Prostate gland (tissue), 2 donors: ENCODE data around the gene FECH. TPM values are rescaled to one million over a fixed set of nuclear protein-coding genes. Genes with fewer than 3 reads are reported as not detected.

Experiments used
- DNase-seq: peaks from one replicate; pipeline ENCODE4 v3.0.0-alpha.2; 2019; ENCODE audit warnings: low spot score
- H3K27ac ChIP-seq, 2 donors: fragments of 200-600 bp; sonication (generic); 2 replicates each; pipeline ENCODE4 v1.5.1; 2017 to 2019
- H3K27me3 ChIP-seq: fragments of 200-600 bp; sonication (generic); replicated peaks from 2 replicates; pipeline ENCODE4 v1.5.1; 2019; ENCODE audit not compliant: insufficient read depth
- H3K36me3 ChIP-seq, 2 donors: fragments of 200-600 bp; sonication (generic); 1 replicate in 1 of 2; 2 replicates in 1 of 2; pipeline versions ENCODE4 v1.5.1 to v1.8.1; 2017 to 2019
- H3K4me1 ChIP-seq: fragments of 200-600 bp; sonication (generic); replicated peaks from 2 replicates; pipeline ENCODE4 v1.5.1; 2019
- H3K4me3 ChIP-seq, 2 donors: fragments of 200-600 bp; sonication (generic); 2 replicates each; pipeline ENCODE4 v1.5.1; 2017 to 2019
- H3K9me3 ChIP-seq: fragments of 200-600 bp; sonication (generic); 2 replicates; pipeline ENCODE4 v1.5.1; 2017
- POLR2A ChIP-seq: fragments of 450-650 bp; IDR thresholded peaks from one replicate; pipeline ENCODE4 v1.6.1; 2016; ENCODE audit warnings: antibody characterized with exemption, mild to moderate bottlenecking
- POLR2AphosphoS5 ChIP-seq: sonication (generic); formaldehyde crosslinking; IDR thresholded peaks from one replicate; pipeline ENCODE4 v1.6.1; 2017; ENCODE audit warnings: antibody characterized with exemption
- WGBS: methylation state at CpG from one replicate; pipeline ENCODE4 v1.1.5; 2018; 5-methylcytosine and 5-hydroxymethylcytosine counted together
- intact Hi-C: fragments of 100-400 bp; cut with DNase I; formaldehyde crosslinking; loops from one replicate; pipeline ENCODE4 v1.14.2; 2022
- total RNA-seq, 2 donors: library from RNA; depleted of rRNA; stranded (reverse); fragments of >200 nt; gene quantifications; one replicate each; pipeline ENCODE4 v1.1.0, GENCODE V29; 2016
- TF ChIP-seq, protein P1 (sequence below), 4 experiments: fragments of 200-600 bp in 2 of 4; fragments of 450-650 bp in 2 of 4; sonication (generic) in 2 of 4; IDR thresholded peaks; 1 replicate in 3 of 4; 2 replicates in 1 of 4; pipeline ENCODE4 v1.5.1; 2016 to 2019; ENCODE audit warnings: antibody characterized with exemption in 4 of 4, mild to moderate bottlenecking in 2 of 4, moderate library complexity in 2 of 4

FECH gene
- total RNA-seq, 2 donors from 2014 or later = 25.8 to 71.0 TPM

- TF ChIP-seq, protein P1, sequence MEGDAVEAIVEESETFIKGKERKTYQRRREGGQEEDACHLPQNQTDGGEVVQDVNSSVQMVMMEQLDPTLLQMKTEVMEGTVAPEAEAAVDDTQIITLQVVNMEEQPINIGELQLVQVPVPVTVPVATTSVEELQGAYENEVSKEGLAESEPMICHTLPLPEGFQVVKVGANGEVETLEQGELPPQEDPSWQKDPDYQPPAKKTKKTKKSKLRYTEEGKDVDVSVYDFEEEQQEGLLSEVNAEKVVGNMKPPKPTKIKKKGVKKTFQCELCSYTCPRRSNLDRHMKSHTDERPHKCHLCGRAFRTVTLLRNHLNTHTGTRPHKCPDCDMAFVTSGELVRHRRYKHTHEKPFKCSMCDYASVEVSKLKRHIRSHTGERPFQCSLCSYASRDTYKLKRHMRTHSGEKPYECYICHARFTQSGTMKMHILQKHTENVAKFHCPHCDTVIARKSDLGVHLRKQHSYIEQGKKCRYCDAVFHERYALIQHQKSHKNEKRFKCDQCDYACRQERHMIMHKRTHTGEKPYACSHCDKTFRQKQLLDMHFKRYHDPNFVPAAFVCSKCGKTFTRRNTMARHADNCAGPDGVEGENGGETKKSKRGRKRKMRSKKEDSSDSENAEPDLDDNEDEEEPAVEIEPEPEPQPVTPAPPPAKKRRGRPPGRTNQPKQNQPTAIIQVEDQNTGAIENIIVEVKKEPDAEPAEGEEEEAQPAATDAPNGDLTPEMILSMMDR (IDR thresholded peaks at IDR 0.05) = no peak
- no peak for TF ChIP-seq POLR2A
- no peak for TF ChIP-seq POLR2AphosphoS5
- Histone ChIP-seq H3K4me1 (no peaks in the 10 kb centered on the region), H3K27me3 (no peaks in the 10 kb centered on the region), H3K9me3 (no peaks in the 10 kb centered on the region), H3K4me3 (no peak overlapping the region), H3K27ac (no peak overlapping the region), H3K36me3 (no peaks in the 10 kb centered on the region)
- intact Hi-C loops = no loop called here
- no peak for DNase-seq
Observed at GRCh38 chr18:57534511-57534909, 52.0 kb downstream of the FECH start.

DNA sequence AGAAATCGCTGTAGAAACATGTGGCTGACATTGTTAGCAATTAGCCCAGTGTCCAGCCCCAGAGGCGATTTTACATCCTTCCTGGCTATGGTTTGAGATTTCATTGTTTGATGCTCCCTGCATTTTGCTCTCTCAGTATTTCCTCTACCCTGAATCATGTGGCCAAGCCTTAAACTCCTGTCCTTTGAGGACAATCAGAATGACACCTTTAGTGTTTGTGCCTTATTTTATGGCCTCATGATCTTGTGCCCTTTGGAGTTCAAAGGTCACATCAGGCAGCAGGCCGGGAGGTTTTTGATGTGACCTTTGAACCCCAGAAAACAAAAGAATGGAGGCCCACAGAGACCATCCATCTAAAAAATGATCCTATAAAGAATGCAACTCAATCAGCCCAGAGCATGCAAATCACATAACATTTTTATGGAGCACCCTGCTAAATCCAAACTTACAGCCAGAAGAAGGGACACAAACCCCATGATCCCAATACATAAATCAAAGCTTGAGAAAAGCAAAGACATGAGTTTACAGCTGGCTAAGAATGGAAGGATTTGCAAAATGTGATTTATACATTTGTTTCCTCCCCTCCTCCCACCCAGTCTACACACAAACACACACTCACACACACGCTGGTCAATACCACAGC, 52.5 kb downstream of the FECH start:
- H3K4me1 ChIP-seq = no peaks in the 10 kb centered on the region
- 47% methylated on average over 4 of the region's 4 CpGs for WGBS
- DNase-seq = no peak
- intact Hi-C loops = no loop called here
- TF ChIP-seq, protein P1 (IDR thresholded peaks at IDR 0.05) = no peak
- TF ChIP-seq POLR2A = no peak
- no peak for TF ChIP-seq POLR2AphosphoS5
- H3K36me3 ChIP-seq = no peaks in the 10 kb centered on the region
- no peaks in the 10 kb centered on the region for H3K27me3 ChIP-seq
- H3K4me3 ChIP-seq = no peak overlapping the region
- no peak overlapping the region for H3K27ac ChIP-seq
- no peaks in the 10 kb centered on the region for H3K9me3 ChIP-seq

- TF ChIP-seq, protein P1 (IDR thresholded peaks at IDR 0.05) = no peak
- TF ChIP-seq POLR2AphosphoS5 = no peak
- no peak overlapping the region for H3K4me3 ChIP-seq
Observed at GRCh38 chr18:57533006-57533867, 53.3 kb downstream of the FECH start.

GRCh38 chr18:57529151-57529550, 57.4 kb downstream of the FECH start:
- TF ChIP-seq, protein P1 (IDR thresholded peaks at IDR 0.05) = no peak
- TF ChIP-seq POLR2A (no peak), POLR2AphosphoS5 (no peak)
- no peak overlapping the region for H3K27ac ChIP-seq
- H3K27me3 ChIP-seq = no peaks in the 10 kb centered on the region
- DNase-seq = no peak
- no peaks in the 10 kb centered on the region for H3K9me3 ChIP-seq
- H3K36me3 ChIP-seq = no peaks in the 10 kb centered on the region
- intact Hi-C loops = no loop called here
- no peak overlapping the region for H3K4me3 ChIP-seq
- WGBS = 79% methylated on average over 7 of the region's 7 CpGs
- H3K4me1 ChIP-seq = no peaks in the 10 kb centered on the region

More at GRCh38 chr18:57533006-57533867, 53.3 kb downstream of the FECH start:
- H3K9me3 ChIP-seq = no peaks in the 10 kb centered on the region
- no peak for DNase-seq
- intact Hi-C loops = no loop called here
- no peaks in the 10 kb centered on the region for H3K27me3 ChIP-seq
- 31% methylated on average over 16 of the region's 16 CpGs for WGBS
- no peak overlapping the region for H3K27ac ChIP-seq
- H3K4me1 ChIP-seq = no peaks in the 10 kb centered on the region
- H3K36me3 ChIP-seq = no peaks in the 10 kb centered on the region
